ENCODE data around the gene LHX8. TPM values are rescaled to one million over a fixed set of nuclear protein-coding genes. Genes with fewer than 3 reads are reported as not detected.

The LHX8 gene
- total RNA-seq, 1 experiment from 2014 or later = not detected

GRCh38 chr1:75126611-75127101, 7.5 kb upstream of the LHX8 start:
- Histone ChIP-seq H2BK15ac (ENCODE audit: low read depth, low read length) (no peak overlapping the region), H3K27me3 (ENCODE audit: insufficient read depth, low read length) (peaks cover 39% of the 10 kb centered on the region), H2AFZ (ENCODE audit: low read length) (no peak overlapping the region), H3K56ac (ENCODE audit: insufficient read length, low read depth, low read length) (no peak overlapping the region), H4K20me1 (ENCODE audit: control insufficient read depth, insufficient read depth, insufficient read length) (no peaks in the 10 kb centered on the region), H3K14ac (ENCODE audit: insufficient read depth, low read length) (no peak overlapping the region), H3K18ac (ENCODE audit: insufficient read length, low read depth, low read length) (no peak overlapping the region), H3K9ac (ENCODE audit: extremely low read depth, insufficient read length, low read length) (no peak overlapping the region), H3K4ac (ENCODE audit: low read depth, low read length) (no peak overlapping the region), H4K5ac (ENCODE audit: insufficient read length, low read depth, low read length) (no peak overlapping the region), H3K23me2 (ENCODE audit: insufficient read length, low read depth, low read length, poor library complexity, severe bottlenecking) (peaks cover 15% of the 10 kb centered on the region), H2BK12ac (ENCODE audit: insufficient read length, low read depth, low read length) (no peak overlapping the region), H2BK120ac (ENCODE audit: low read depth, low read length, poor library complexity, severe bottlenecking) (no peak overlapping the region), H2AK5ac (ENCODE audit: insufficient read length, low read length) (no peak overlapping the region), H3T11ph (ENCODE audit: low read length) (no peak overlapping the region), H3K27ac (ENCODE audit: insufficient read length, low read depth, low read length) (no peak overlapping the region), H2BK20ac (ENCODE audit: low read depth, low read length, poor library complexity, severe bottlenecking) (no peak overlapping the region), H4K91ac (ENCODE audit: insufficient read length, low read depth, low read length) (no peak overlapping the region), H3K4me2 (ENCODE audit: insufficient read depth, insufficient read length, low read length) (no peak overlapping the region), H3K79me2 (ENCODE audit: insufficient read depth, low read length) (no peaks in the 10 kb centered on the region), H3K23ac (ENCODE audit: insufficient read length, low read depth, low read length) (no peak overlapping the region), H3K9me3 (ENCODE audit: control insufficient read depth, low read depth, low read length) (no peaks in the 10 kb centered on the region), H2BK5ac (ENCODE audit: insufficient read length, low read length) (no peak overlapping the region), H3K4me1 (ENCODE audit: insufficient read depth, low read length) (peaks cover 2% of the 10 kb centered on the region; the same call in 1 of the 2 replicates), H4K8ac (replicated peaks; ENCODE audit: insufficient read length, low read depth, low read length) (no peak overlapping the region), H3K79me1 (ENCODE audit: insufficient read depth, low read depth, low read length, poor library complexity, severe bottlenecking) (no peaks in the 10 kb centered on the region)
- WGBS (ENCODE audit: extremely low coverage, insufficient read length, low lambda C conversion rate) = no CpG with 5 or more reads among the region's 12 CpGs
- peaks cover 24 to 35% of the 10 kb centered on the region in 2 experiments for H3K4me1 Mint-ChIP-seq
- 0 out of 5 replicates have a peak, but pooled peaks cover 0 to 2% of the 10 kb centered on the region in 2 experiments for H3K9me3 Mint-ChIP-seq
- DNase-seq = no peak
- H3K4me3 Mint-ChIP-seq = no peak overlapping the region
- no peak overlapping the region for H3K27ac Mint-ChIP-seq
- no peak for TF ChIP-seq CTCF (conservative IDR thresholded peaks at IDR 0.05)
- H3K27me3 Mint-ChIP-seq (ENCODE audit: low read depth) = peaks cover 61% of the 10 kb centered on the region
- peaks cover 0 to 1% (median 0%) of the 10 kb centered on the region in 3 experiments; a peak in 1 of 7 replicates for H3K36me3 Mint-ChIP-seq (ENCODE audit: insufficient read depth in 1 of 3, low read depth in 3 of 3)

Data from H9 (cell line).